H9 (cell line): Measurements from ENCODE around the gene MCF2L. TPM values are rescaled to one million over a fixed set of nuclear protein-coding genes. Genes with fewer than 3 reads are reported as not detected.
A peak's percentile ranks its signal among the peaks of the same experiment; 100 is the strongest.
"Not testable (repeated sequence)": the region's sequence is repeated elsewhere in the genome, so short reads cannot be mapped to it uniquely, and the experiment has no call there.

ENCODE experiments used
- DNase-seq: peaks from one replicate; pipeline ENCODE4 v3.0.0-alpha.2; 2017
- H2AFZ ChIP-seq: one replicate; pipeline ENCODE4 v1.6.1; 2013; ENCODE audit warnings: mild to moderate bottlenecking, low read length, control low read depth, moderate library complexity
- H2AK5ac ChIP-seq: 2 replicates; pipeline ENCODE4 v1.6.1; 2013; ENCODE audit warnings: low read length, control low read depth, mixed read lengths; ENCODE audit not compliant: insufficient read length
- H2BK120ac ChIP-seq: one replicate; pipeline ENCODE4 v1.6.1; 2013; ENCODE audit warnings: low read depth, mild to moderate bottlenecking, low read length, control low read depth, inconsistent platforms; ENCODE audit not compliant: poor library complexity, severe bottlenecking
- H2BK12ac ChIP-seq: 2 replicates; pipeline ENCODE4 v1.6.1; 2013; ENCODE audit warnings: low read length, control low read depth, mixed read lengths, low read depth; ENCODE audit not compliant: insufficient read length
- H2BK15ac ChIP-seq: 2 replicates; pipeline ENCODE4 v1.6.1; 2013; ENCODE audit warnings: low read depth, low read length, control low read depth
- H2BK20ac ChIP-seq: one replicate; pipeline ENCODE4 v1.6.1; 2013; ENCODE audit warnings: low read depth, mild to moderate bottlenecking, low read length, control low read depth, inconsistent platforms; ENCODE audit not compliant: poor library complexity, severe bottlenecking
- H2BK5ac ChIP-seq: 2 replicates; pipeline ENCODE4 v1.6.1; 2013; ENCODE audit warnings: low read length, control low read depth, mixed read lengths; ENCODE audit not compliant: insufficient read length
- H3K14ac ChIP-seq: 2 replicates; pipeline ENCODE4 v1.6.1; 2013; ENCODE audit warnings: low read length, control low read depth; ENCODE audit not compliant: insufficient read depth
- H3K18ac ChIP-seq: 2 replicates; pipeline ENCODE4 v1.6.1; 2013; ENCODE audit warnings: low read depth, mild to moderate bottlenecking, mixed read lengths, low read length, control low read depth; ENCODE audit not compliant: insufficient read length
- H3K23ac ChIP-seq: 2 replicates; pipeline ENCODE4 v1.6.1; 2013; ENCODE audit warnings: low read length, control low read depth, mixed read lengths, low read depth; ENCODE audit not compliant: insufficient read length
- H3K23me2 ChIP-seq: 2 replicates; pipeline ENCODE4 v1.6.1; 2013; ENCODE audit warnings: low read depth, mild to moderate bottlenecking, mixed read lengths, low read length, control low read depth; ENCODE audit not compliant: insufficient read length, poor library complexity, severe bottlenecking
- H3K27ac ChIP-seq: 2 replicates; pipeline ENCODE4 v1.5.1; 2013; ENCODE audit warnings: low read length, control low read depth, mixed read lengths, low read depth; ENCODE audit not compliant: insufficient read length
- H3K27me3 ChIP-seq: 2 replicates; pipeline ENCODE4 v1.6.1; 2013; ENCODE audit warnings: low read length, control low read depth, inconsistent platforms; ENCODE audit not compliant: insufficient read depth
- H3K4ac ChIP-seq: 2 replicates; pipeline ENCODE4 v1.6.1; 2013; ENCODE audit warnings: low read depth, mild to moderate bottlenecking, control low read depth, inconsistent platforms, low read length, moderate library complexity
- H3K4me1 ChIP-seq: 2 replicates; pipeline ENCODE4 v1.6.1; 2013; ENCODE audit warnings: low read length, control low read depth, inconsistent platforms; ENCODE audit not compliant: insufficient read depth
- H3K4me2 ChIP-seq: 2 replicates; pipeline ENCODE4 v1.6.1; 2013; ENCODE audit warnings: low read length, control low read depth, mixed read lengths; ENCODE audit not compliant: insufficient read length, insufficient read depth
- H3K56ac ChIP-seq: 2 replicates; pipeline ENCODE4 v1.6.1; 2013; ENCODE audit warnings: low read depth, mild to moderate bottlenecking, mixed read lengths, low read length, control low read depth; ENCODE audit not compliant: insufficient read length
- H3K79me1 ChIP-seq: 2 replicates; pipeline ENCODE4 v1.6.1; 2013; ENCODE audit warnings: low read depth, mild to moderate bottlenecking, moderate library complexity, low read length, control low read depth, inconsistent platforms; ENCODE audit not compliant: insufficient read depth, poor library complexity, severe bottlenecking
- H3K79me2 ChIP-seq: 2 replicates; pipeline ENCODE4 v1.6.1; 2013; ENCODE audit warnings: low read length, control low read depth, inconsistent platforms; ENCODE audit not compliant: insufficient read depth
- H3K9ac ChIP-seq: 2 replicates; pipeline ENCODE4 v1.6.1; 2013; ENCODE audit warnings: low read length, control low read depth, mixed read lengths; ENCODE audit not compliant: insufficient read length; ENCODE audit errors: extremely low read depth
- H3K9me3 ChIP-seq: one replicate; pipeline ENCODE4 v1.6.1; 2013; ENCODE audit warnings: low read depth, low read length, inconsistent platforms; ENCODE audit not compliant: control insufficient read depth
- H3T11ph ChIP-seq: one replicate; pipeline ENCODE4 v1.6.1; 2013; ENCODE audit warnings: mild to moderate bottlenecking, low read length, control low read depth, inconsistent platforms
- H4K20me1 ChIP-seq: one replicate; pipeline ENCODE4 v1.6.1; 2013; ENCODE audit not compliant: control insufficient read depth, insufficient read length, insufficient read depth
- H4K5ac ChIP-seq: 2 replicates; pipeline ENCODE4 v1.6.1; 2013; ENCODE audit warnings: low read depth, mild to moderate bottlenecking, mixed read lengths, low read length, control low read depth; ENCODE audit not compliant: insufficient read length
- H4K8ac ChIP-seq: replicated peaks from 2 replicates; pipeline ENCODE4 v1.6.1; 2013; ENCODE audit warnings: low read length, control low read depth, mixed read lengths, low read depth; ENCODE audit not compliant: insufficient read length
- H4K91ac ChIP-seq: 2 replicates; pipeline ENCODE4 v1.6.1; 2013; ENCODE audit warnings: low read depth, mild to moderate bottlenecking, moderate library complexity, mixed read lengths, low read length, control low read depth; ENCODE audit not compliant: insufficient read length
- H3K27ac Mint-ChIP-seq, 3 experiments: 2 replicates in 2 of 3; 3 replicates in 1 of 3; pipeline ENCODE4 v1.8.0; 2020 to 2021; ENCODE audit warnings: mixed read lengths in 3 of 3, mild to moderate bottlenecking in 1 of 3, moderate library complexity in 1 of 3
- H3K27me3 Mint-ChIP-seq: 2 replicates; pipeline ENCODE4 v1.8.0; 2021; ENCODE audit warnings: low read depth, mild to moderate bottlenecking, moderate library complexity, mixed read lengths
- H3K36me3 Mint-ChIP-seq, 3 experiments: 2 replicates in 2 of 3; 3 replicates in 1 of 3; pipeline ENCODE4 v1.8.0; 2020 to 2021; ENCODE audit warnings: low read depth in 3 of 3, mixed read lengths in 3 of 3; ENCODE audit not compliant: insufficient read depth in 1 of 3
- H3K4me1 Mint-ChIP-seq, 2 experiments: 2 replicates each; pipeline ENCODE4 v1.8.0; 2020; ENCODE audit warnings: mixed read lengths in 2 of 2
- H3K4me3 Mint-ChIP-seq, 2 experiments: 2 replicates in 1 of 2; 3 replicates in 1 of 2; pipeline ENCODE4 v1.8.0; 2020 to 2021; ENCODE audit warnings: mild to moderate bottlenecking in 2 of 2, mixed read lengths in 2 of 2, moderate library complexity in 1 of 2
- H3K9me3 Mint-ChIP-seq, 2 experiments: 2 replicates in 1 of 2; 3 replicates in 1 of 2; pipeline ENCODE4 v1.8.0; 2020; ENCODE audit warnings: mild to moderate bottlenecking in 2 of 2, mixed read lengths in 2 of 2, moderate library complexity in 1 of 2
- CTCF ChIP-seq: fragments of 200-600 bp; sonication (generic); conservative IDR thresholded peaks from 3 replicates; pipeline ENCODE4 v1.8.0; 2021; ENCODE audit warnings: antibody characterized with exemption, mild to moderate bottlenecking
- WGBS: extraction: QIAGEN DNeasy Blood & Tissue Kit; methylation state at CpG from one replicate; pipeline ENCODE4 v1.1.7; 2013; ENCODE audit warnings: missing lambda C conversion rate, low lambda C conversion rate, mixed read lengths; ENCODE audit not compliant: insufficient read length; ENCODE audit errors: extremely low coverage; 5-methylcytosine and 5-hydroxymethylcytosine counted together
- total RNA-seq: library from RNA; stranded (reverse); gene quantifications from 2 replicates; pipeline ENCODE4 v1.2.1, GENCODE V29; 2021

The MCF2L gene
- total RNA-seq, 1 experiment from 2014 or later: 18.5 TPM

- Histone ChIP-seq H4K20me1 (peaks cover 4% of the 10 kb centered on the region), H2BK5ac (no peak overlapping the region)
Measured at GRCh38 chr13:113110852-113111315, 141.9 kb downstream of the MCF2L start.

DNA sequence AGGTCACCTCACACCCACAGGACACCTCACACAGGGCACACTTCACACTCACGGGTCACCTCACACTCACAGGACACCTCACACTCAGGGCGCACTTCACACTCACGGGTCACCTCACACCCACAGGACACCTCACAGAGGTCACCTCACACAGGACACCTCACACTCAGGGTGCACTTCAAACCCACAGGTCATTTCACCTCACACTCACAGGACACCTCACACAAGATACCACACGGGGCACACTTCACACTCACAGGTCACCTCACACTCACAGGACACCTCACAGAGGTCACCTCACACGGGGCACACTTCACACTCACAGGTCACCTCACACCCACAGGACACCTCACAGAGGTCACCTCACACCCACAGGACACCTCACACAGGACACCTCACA, 142.8 kb downstream of the MCF2L start:
- not testable (repeated sequence) for H4K8ac ChIP-seq, H3T11ph ChIP-seq, H4K20me1 ChIP-seq, H2BK12ac ChIP-seq, H3K4me1 ChIP-seq, H3K27ac Mint-ChIP-seq, H3K79me1 ChIP-seq, H2AK5ac ChIP-seq, H3K18ac ChIP-seq, H3K9ac ChIP-seq, H3K56ac ChIP-seq, H3K27ac ChIP-seq, DNase-seq, H2AFZ ChIP-seq, H2BK120ac ChIP-seq, H3K23ac ChIP-seq, H3K4me3 Mint-ChIP-seq, H3K4ac ChIP-seq, H2BK20ac ChIP-seq, H3K14ac ChIP-seq, H3K9me3 Mint-ChIP-seq, H4K5ac ChIP-seq, H4K91ac ChIP-seq, H3K4me2 ChIP-seq, H3K36me3 Mint-ChIP-seq, H3K4me1 Mint-ChIP-seq, H3K9me3 ChIP-seq, H3K23me2 ChIP-seq, H2BK15ac ChIP-seq, H3K79me2 ChIP-seq, H2BK5ac ChIP-seq
- H3K27me3 Mint-ChIP-seq: peaks cover 34% of the 10 kb centered on the region
- peaks cover 29% of the 10 kb centered on the region; the same call in 1 of the 2 replicates for H3K27me3 ChIP-seq
- WGBS: no CpG with 5 or more reads among the region's 5 CpGs

More at GRCh38 chr13:113110852-113111315, 141.9 kb downstream of the MCF2L start:
- no peak for DNase-seq
- H2AK5ac ChIP-seq: no peak overlapping the region
- H4K5ac ChIP-seq: no peak overlapping the region
- no peak overlapping the region for H3K27ac ChIP-seq
- no peak overlapping the region for H2BK20ac ChIP-seq
- no peaks in the 10 kb centered on the region for H3K79me1 ChIP-seq
- no peak overlapping the region for H3K23ac ChIP-seq
- H2BK15ac ChIP-seq: no peak overlapping the region
- H3T11ph ChIP-seq: no peak overlapping the region
- no peak overlapping the region for H2BK120ac ChIP-seq
- H3K9ac ChIP-seq: no peak overlapping the region
- no peaks in the 10 kb centered on the region for H3K9me3 ChIP-seq
- H3K14ac ChIP-seq: peak overlapping the region; percentile 4; the same call in 1 of the 2 replicates
- no peaks in the 10 kb centered on the region for H3K79me2 ChIP-seq
- no CpG with 5 or more reads among the region's 49 CpGs for WGBS
- no peak overlapping the region for H4K8ac ChIP-seq
- Mint-ChIP-seq H3K4me3 (peak overlapping the region; percentile 10 to 60; a peak in 4 of 5 replicates), H3K27me3 (peaks cover 26% of the 10 kb centered on the region), H3K36me3 (peaks cover 3 to 5% (median 4%) of the 10 kb centered on the region in 3 experiments; a peak in 4 of 7 replicates), H3K4me1 (peaks cover 0 to 9% of the 10 kb centered on the region in 2 experiments; a peak in 2 of 4 replicates), H3K9me3 (peaks cover 3 to 8% of the 10 kb centered on the region in 2 experiments; a peak in 4 of 5 replicates), H3K27ac (no peak overlapping the region)
- no peaks in the 10 kb centered on the region; the same call in 1 of the 2 replicates for H3K4me1 ChIP-seq
- no peak overlapping the region for H2AFZ ChIP-seq
- peaks cover 4% of the 10 kb centered on the region for H3K23me2 ChIP-seq
- no peak overlapping the region for H3K56ac ChIP-seq
- no peak overlapping the region for H3K18ac ChIP-seq
- H2BK12ac ChIP-seq: no peak overlapping the region
- no peak overlapping the region for H3K4ac ChIP-seq
- no peak overlapping the region for H4K91ac ChIP-seq
- H3K27me3 ChIP-seq: peaks cover 29% of the 10 kb centered on the region; the same call in 1 of the 2 replicates
- H3K4me2 ChIP-seq: peak overlapping the region; percentile 33
- no peak for TF ChIP-seq CTCF
